GM18517 (cell line): ENCODE results near the gene OTUD6A.
"Not testable (repeated sequence)": the region's sequence is repeated elsewhere in the genome, so short reads cannot be mapped to it uniquely, and the experiment has no call there.

Experiments
- ATAC-seq: cut with Tn5 transposase; IDR thresholded peaks from one replicate; pipeline ENCODE4 v1.9.1; 2021; ENCODE audit warnings: mild to moderate bottlenecking, moderate library complexity; ENCODE audit not compliant: unreplicated experiment

The OTUD6A gene

GRCh38 chrX:70044541-70045245, 17.6 kb upstream of the OTUD6A start:
- ATAC-seq = no peak

- ATAC-seq = no peak
Observed at GRCh38 chrX:70046978-70047377, 15.3 kb upstream of the OTUD6A start.

GRCh38 chrX:70049406-70049805, 12.9 kb upstream of the OTUD6A start:
- no peak for ATAC-seq

- no peak for ATAC-seq
Observed at GRCh38 chrX:70049925-70050324, 12.3 kb upstream of the OTUD6A start, which contains the start of gene AWAT2. AWAT2 (minus strand) TSS chrX:70049938; CDS start chrX:70049932, 6 bp downstream.

GRCh38 chrX:70052895-70053615, 9.2 kb upstream of the OTUD6A start:
- no peak for ATAC-seq

GRCh38 chrX:70054391-70054790, 7.9 kb upstream of the OTUD6A start:
- no peak for ATAC-seq

- ATAC-seq = no peak
Observed at GRCh38 chrX:70062961-70063550, 799 bp downstream of the OTUD6A start.

GRCh38 chrX:70066646-70067045, 4.4 kb downstream of the OTUD6A start:
- no peak for ATAC-seq

GRCh38 chrX:70079297-70079696, 17.0 kb downstream of the OTUD6A start:
- no peak for ATAC-seq

- no peak for ATAC-seq
Observed at GRCh38 chrX:70079870-70080269, 17.6 kb downstream of the OTUD6A start.

GRCh38 chrX:70082723-70083122, 20.5 kb downstream of the OTUD6A start:
- no peak for ATAC-seq

GRCh38 chrX:70084592-70085240, 22.5 kb downstream of the OTUD6A start:
- no peak for ATAC-seq

GRCh38 chrX:70087857-70088630, 25.8 kb downstream of the OTUD6A start:
- ATAC-seq = no peak

GRCh38 chrX:70088751-70089150, 26.5 kb downstream of the OTUD6A start:
- no peak for ATAC-seq

GRCh38 chrX:70089604-70090297, 27.5 kb downstream of the OTUD6A start:
- no peak for ATAC-seq

- no peak for ATAC-seq
Observed at GRCh38 chrX:70092247-70092646, 30.0 kb downstream of the OTUD6A start.

- no peak for ATAC-seq
Observed at GRCh38 chrX:70096052-70096451, 33.8 kb downstream of the OTUD6A start.

- ATAC-seq = no peak
Observed at GRCh38 chrX:70105229-70105628, 43.0 kb downstream of the OTUD6A start.

- ATAC-seq = not testable (repeated sequence)
Observed at GRCh38 chrX:70111436-70112026, 49.3 kb downstream of the OTUD6A start.
